Stomach (tissue), 9 donors: ENCODE measurements around the gene USP35. TPM values are rescaled to one million over a fixed set of nuclear protein-coding genes. Genes with fewer than 3 reads are reported as not detected.

Source experiments
- DNase-seq, 2 donors: peaks; one replicate each; pipeline versions ENCODE4 v3.0.0 to v3.0.0-alpha.2; 2013 to 2019
- H3K27ac ChIP-seq, 5 donors: fragments of 200-600 bp in 4 of 5; sonication (generic) in 4 of 5; one replicate each; pipeline ENCODE4 v1.5.1; 2013 to 2019; ENCODE audit warnings: mild to moderate bottlenecking in 1 of 5, moderate library complexity in 1 of 5
- H3K27me3 ChIP-seq, 3 donors: fragments of 200-600 bp; sonication (generic); one replicate each; pipeline ENCODE4 v1.5.1; 2017 to 2019; ENCODE audit warnings: mixed run types in 1 of 3
- H3K36me3 ChIP-seq, 4 donors: fragments of 200-600 bp; sonication (generic); 1 replicate in 3 of 4; 2 replicates in 1 of 4; pipeline ENCODE4 v1.5.1; 2016 to 2019
- H3K4me1 ChIP-seq, 4 donors: fragments of 200-600 bp; sonication (generic); one replicate each; pipeline ENCODE4 v1.5.1; 2016 to 2019
- H3K4me3 ChIP-seq, 4 donors: fragments of 200-600 bp; sonication (generic) in 3 of 4; one replicate each; pipeline ENCODE4 v1.5.1; 2016 to 2019; ENCODE audit warnings: mild to moderate bottlenecking in 1 of 4
- H3K9me3 ChIP-seq, 4 donors: fragments of 200-600 bp; sonication (generic); one replicate each; pipeline ENCODE4 v1.5.1; 2016 to 2019
- CTCF ChIP-seq, 7 experiments: fragments of 450-650 bp in 4 of 7; fragments of 200-600 bp in 3 of 7; sonication (generic) in 3 of 7; IDR thresholded peaks; one replicate each; pipeline ENCODE4 v1.5.1; 2016 to 2019; ENCODE audit warnings: antibody characterized with exemption in 7 of 7, control low read depth in 2 of 7, mild to moderate bottlenecking in 1 of 7
- EP300 ChIP-seq: sonication (generic); formaldehyde crosslinking; IDR thresholded peaks from one replicate; pipeline ENCODE4 v1.6.1; 2017; ENCODE audit warnings: antibody characterized with exemption
- POLR2A ChIP-seq, 4 donors: fragments of 450-650 bp; IDR thresholded peaks; one replicate each; pipeline ENCODE4 v1.6.1; 2016; ENCODE audit warnings: antibody characterized with exemption in 4 of 4, control low read depth in 2 of 4, mild to moderate bottlenecking in 1 of 4, moderate library complexity in 1 of 4
- POLR2AphosphoS5 ChIP-seq, 3 donors: sonication (generic); formaldehyde crosslinking; IDR thresholded peaks; one replicate each; pipeline ENCODE4 v1.6.1; 2016; ENCODE audit warnings: antibody characterized with exemption in 3 of 3
- whole genome bisulfite sequencing, 5 donors: extraction: QIAGEN DNeasy Blood & Tissue Kit in 3 of 5; methylation state at CpG; one replicate each; pipeline versions ENCODE4 v1.1.5 to v1.1.7; 2013 to 2018; 5-methylcytosine and 5-hydroxymethylcytosine counted together
- intact Hi-C: fragments of 100-400 bp; cut with DNase I; formaldehyde crosslinking; loops from one replicate; pipeline ENCODE4 v1.15.1; 2023; ENCODE audit warnings: low total_unique reads
- polyA plus RNA-seq, 3 donors: library from polyadenylated mRNA; stranded (reverse); fragments of 200-250 nt; gene quantifications; one replicate each; pipeline ENCODE4 v1.2.3, GENCODE V29; 2013
- total RNA-seq, 5 donors: library from RNA; depleted of rRNA; stranded (reverse); fragments of >200 nt; gene quantifications; one replicate each; pipeline versions ENCODE4 v1.1.0 to v1.2.3, GENCODE V29; 2014 to 2016
- donor health status: healthy with polysubstance abuse.
- donor health status: Bipolar disorder and iron deficiency.
- donor health status: healthy.

USP35 gene
- total and polyA plus RNA-seq, 8 donors = 0.61 to 68.4 (median 4.9) TPM

GRCh38 chr11:78181185-78181584 is 7.5 kb upstream of the USP35 start:
- DNase-seq = no peak
- Histone ChIP-seq H3K27me3 (no peaks in the 10 kb centered on the region), H3K4me3 (no peak overlapping the region), H3K9me3 (no peaks in the 10 kb centered on the region), H3K4me1 (peaks cover 0 to 10% (median 5%) of the 10 kb centered on the region in 4 donors), H3K36me3 (peaks cover 0 to 36% (median 28%) of the 10 kb centered on the region in 4 donors), H3K27ac (no peak overlapping the region)
- TF ChIP-seq EP300 (no peak), POLR2AphosphoS5 (IDR thresholded peaks at IDR 0.05) (no peak), POLR2A (IDR thresholded peaks at IDR 0.05) (no peak), CTCF (IDR thresholded peaks at IDR 0.05) (no peak)
- intact Hi-C loops = no loop called here
- WGBS, 5 donors = 70 to 90% (median 84%) methylated on average over 2 of the region's 2 CpGs

- H3K36me3 ChIP-seq = peaks cover 0 to 17% (median 8%) of the 10 kb centered on the region in 4 donors
- no peak for TF ChIP-seq POLR2AphosphoS5 (IDR thresholded peaks at IDR 0.05)
- no peak for TF ChIP-seq EP300
- no peak for TF ChIP-seq CTCF (IDR thresholded peaks at IDR 0.05)
- no peak for TF ChIP-seq POLR2A (IDR thresholded peaks at IDR 0.05)
- peaks cover 25 to 54% (median 42%) of the 10 kb centered on the region in 4 donors for H3K4me1 ChIP-seq
- no peaks in the 10 kb centered on the region for H3K9me3 ChIP-seq
- peak overlapping the region; percentile 84 to 97 (median 88) for H3K4me3 ChIP-seq
- 18 to 21% (median 20%) methylated on average over 25 to 31 of the region's 31 CpGs for WGBS, 5 donors
- DNase-seq = no peak
- H3K27me3 ChIP-seq = no peaks in the 10 kb centered on the region
- peak overlapping the region; percentile 25 to 92 (median 87) for H3K27ac ChIP-seq
- intact Hi-C loops = no loop called here
Observed at GRCh38 chr11:78187366-78188285, 1.1 kb upstream of the USP35 start.

GRCh38 chr11:78189174-78189724 is 530 bp downstream of the USP35 start:
- DNase-seq = no peak
- Histone ChIP-seq H3K27me3 (no peaks in the 10 kb centered on the region), H3K27ac (peak overlapping the region; percentile 34 to 92 (median 87)), H3K4me1 (peaks cover 25 to 62% (median 43%) of the 10 kb centered on the region in 4 donors), H3K36me3 (peaks cover 0 to 9% (median 2%) of the 10 kb centered on the region in 4 donors), H3K9me3 (no peaks in the 10 kb centered on the region), H3K4me3 (peak overlapping the region; percentile 84 to 97 (median 88))
- intact Hi-C loops = no loop called here
- TF ChIP-seq EP300 = no peak
- TF ChIP-seq CTCF (IDR thresholded peaks at IDR 0.05) = no peak
- no peak for TF ChIP-seq POLR2AphosphoS5 (IDR thresholded peaks at IDR 0.05)
- no peak for TF ChIP-seq POLR2A (IDR thresholded peaks at IDR 0.05)
- 28 to 42% (median 37%) methylated on average over 15 to 18 of the region's 18 CpGs for WGBS, 5 donors

GRCh38 chr11:78189851-78190250 is 1.1 kb downstream of the USP35 start:
- intact Hi-C loops = no loop called here
- no peak for DNase-seq
- peak overlapping the region in 2 of 5 donors; percentile 30 to 92 for H3K27ac ChIP-seq

More at GRCh38 chr11:78189851-78190250, 1.1 kb downstream of the USP35 start:
- WGBS, 5 donors = 57 to 61% (median 59%) methylated on average over 3 of the region's 3 CpGs
- no peaks in the 10 kb centered on the region for H3K9me3 ChIP-seq
- H3K4me3 ChIP-seq = peak overlapping the region; percentile 84 to 97 (median 88)
- TF ChIP-seq EP300 (no peak), POLR2AphosphoS5 (IDR thresholded peaks at IDR 0.05) (no peak), POLR2A (IDR thresholded peaks at IDR 0.05) (no peak), CTCF (IDR thresholded peaks at IDR 0.05) (no peak)
- H3K36me3 ChIP-seq = peaks cover 0 to 9% (median 2%) of the 10 kb centered on the region in 4 donors
- peaks cover 25 to 64% (median 43%) of the 10 kb centered on the region in 4 donors for H3K4me1 ChIP-seq
- no peaks in the 10 kb centered on the region for H3K27me3 ChIP-seq
